Spleen (tissue), 11 donors: ENCODE measurements around the gene BCL11B. TPM values are rescaled to one million over a fixed set of nuclear protein-coding genes. Genes with fewer than 3 reads are reported as not detected.

Experiments used
- DNase-seq: peaks from one replicate; pipeline ENCODE4 v3.0.0-alpha.2; 2020
- H3K27ac ChIP-seq, 8 donors: fragments of 200-600 bp; sonication (generic) in 7 of 8; 1 replicate in 4 of 8; 2 replicates in 4 of 8; pipeline versions ENCODE4 v1.5.0 to v1.8.0; 2016 to 2021; ENCODE audit warnings: inconsistent platforms in 4 of 8, mild to moderate bottlenecking in 4 of 8, moderate library complexity in 1 of 8
- H3K27me3 ChIP-seq, 7 donors: fragments of 200-600 bp; sonication (generic) in 6 of 7; replicated peaks in 1 of 7; 1 replicate in 4 of 7; 2 replicates in 3 of 7; pipeline versions ENCODE4 v1.5.0 to v1.8.0; 2016 to 2021; ENCODE audit warnings: inconsistent platforms in 3 of 7, mild to moderate bottlenecking in 1 of 7
- H3K36me3 ChIP-seq, 6 donors: fragments of 200-600 bp; sonication (generic) in 5 of 6; 1 replicate in 4 of 6; 2 replicates in 2 of 6; pipeline versions ENCODE4 v1.5.0 to v1.8.0; 2016 to 2021; ENCODE audit warnings: inconsistent platforms in 2 of 6
- H3K4me1 ChIP-seq, 6 donors: fragments of 200-600 bp; sonication (generic) in 5 of 6; 1 replicate in 3 of 6; 2 replicates in 3 of 6; pipeline versions ENCODE4 v1.5.0 to v1.8.0; 2016 to 2021; ENCODE audit warnings: inconsistent platforms in 3 of 6
- H3K4me3 ChIP-seq, 8 donors: fragments of 200-600 bp; sonication (generic) in 7 of 8; 1 replicate in 4 of 8; 2 replicates in 4 of 8; pipeline versions ENCODE4 v1.5.0 to v1.8.0; 2016 to 2021; ENCODE audit warnings: inconsistent platforms in 4 of 8, mild to moderate bottlenecking in 4 of 8, moderate library complexity in 2 of 8
- H3K9me3 ChIP-seq, 8 donors: fragments of 200-600 bp; sonication (generic) in 7 of 8; 1 replicate in 4 of 8; 2 replicates in 4 of 8; pipeline versions ENCODE4 v1.5.0 to v1.8.0; 2016 to 2021; ENCODE audit warnings: inconsistent platforms in 4 of 8
- POLR2A ChIP-seq, 3 donors: fragments of 450-650 bp; IDR thresholded peaks; one replicate each; pipeline ENCODE4 v1.5.1; 2017; ENCODE audit warnings: antibody characterized with exemption in 3 of 3, mild to moderate bottlenecking in 1 of 3
- POLR2AphosphoS5 ChIP-seq, 3 donors: sonication (generic); formaldehyde crosslinking; IDR thresholded peaks; one replicate each; pipeline ENCODE4 v1.5.1; 2017; ENCODE audit warnings: antibody characterized with exemption in 3 of 3
- WGBS, 5 donors: extraction: QIAGEN DNeasy Blood & Tissue Kit in 3 of 5; methylation state at CpG; one replicate each; pipeline versions ENCODE4 v1.1.5 to v1.1.7; 2013 to 2018; 5-methylcytosine and 5-hydroxymethylcytosine counted together
- intact Hi-C: fragments of 100-400 bp; cut with DNase I; formaldehyde crosslinking; loops from one replicate; pipeline ENCODE4 v1.15.0; 2023; ENCODE audit warnings: low total_unique reads
- polyA plus RNA-seq, 3 donors: library from polyadenylated mRNA; stranded (reverse); fragments of 200-250 nt; gene quantifications; one replicate each; pipeline ENCODE4 v1.2.1, GENCODE V29; 2013
- total RNA-seq, 7 donors: library from RNA; depleted of rRNA in 3 of 7; stranded (reverse); fragments of >200 nt in 3 of 7; fragmentation: NEBNext Ultra II Directional in 4 of 7; extraction: Animal tissue kit (Norgen Biotek cat#: 25700) in 4 of 7; gene quantifications; one replicate each; pipeline versions ENCODE4 v1.1.0 to v1.2.1, GENCODE V29; 2016 to 2021
- TF ChIP-seq, protein P1 (sequence below), 11 experiments: fragments of 200-600 bp in 7 of 11; fragments of 450-650 bp in 4 of 11; sonication (generic) in 4 of 11; IDR thresholded peaks in 8 of 11; conservative IDR thresholded peaks in 3 of 11; 1 replicate in 7 of 11; 2 replicates in 4 of 11; pipeline versions ENCODE4 v1.4.0 to v1.8.0; 2016 to 2021; ENCODE audit warnings: antibody characterized with exemption in 11 of 11, inconsistent platforms in 4 of 11, mild to moderate bottlenecking in 1 of 11
- donor health status: healthy with polysubstance abuse.
- donor health status: DM: no; HTN: no; CAD: no; lungs with moderate emphysema.
- donor health status: DM: no; HTN: no; CAD: no.
- donor health status: Bipolar disorder and iron deficiency.
- donor health status: healthy.
- donor health status: DM: no; HTN: no; CAD: no.
- donor health status: DM: yes; HTN: yes; CAD: no.

Gene BCL11B
- total and polyA plus RNA-seq, 10 donors, result 0.74 to 21.1 (median 11.4) TPM

- Histone ChIP-seq H3K9me3 (no peaks in the 10 kb centered on the region), H3K36me3 (no peaks in the 10 kb centered on the region), H3K4me3 (peak overlapping the region in 1 of 8 donors; percentile 7), H3K27me3 (no peaks in the 10 kb centered on the region), H3K27ac (peak overlapping the region in 3 of 8 donors; percentile 24 to 57 (median 26)), H3K4me1 (no peaks in the 10 kb centered on the region)
- TF ChIP-seq POLR2A (IDR thresholded peaks at IDR 0.05), result no peak
- WGBS, 5 donors, result 52 to 75% (median 66%) methylated on average over 11 of the region's 11 CpGs
- DNase-seq, result no peak
- intact Hi-C loops, result no loop called here
Measured at GRCh38 chr14:99137001-99137700, 134.8 kb downstream of the BCL11B start.

- no peaks in the 10 kb centered on the region for H3K9me3 ChIP-seq
- no peaks in the 10 kb centered on the region for H3K36me3 ChIP-seq
- H3K4me1 ChIP-seq, result no peaks in the 10 kb centered on the region
- no peaks in the 10 kb centered on the region for H3K27me3 ChIP-seq
- no peak overlapping the region for H3K27ac ChIP-seq
- TF ChIP-seq POLR2A (IDR thresholded peaks at IDR 0.05) (no peak), POLR2AphosphoS5 (IDR thresholded peaks at IDR 0.05) (no peak)
- TF ChIP-seq, protein P1, sequence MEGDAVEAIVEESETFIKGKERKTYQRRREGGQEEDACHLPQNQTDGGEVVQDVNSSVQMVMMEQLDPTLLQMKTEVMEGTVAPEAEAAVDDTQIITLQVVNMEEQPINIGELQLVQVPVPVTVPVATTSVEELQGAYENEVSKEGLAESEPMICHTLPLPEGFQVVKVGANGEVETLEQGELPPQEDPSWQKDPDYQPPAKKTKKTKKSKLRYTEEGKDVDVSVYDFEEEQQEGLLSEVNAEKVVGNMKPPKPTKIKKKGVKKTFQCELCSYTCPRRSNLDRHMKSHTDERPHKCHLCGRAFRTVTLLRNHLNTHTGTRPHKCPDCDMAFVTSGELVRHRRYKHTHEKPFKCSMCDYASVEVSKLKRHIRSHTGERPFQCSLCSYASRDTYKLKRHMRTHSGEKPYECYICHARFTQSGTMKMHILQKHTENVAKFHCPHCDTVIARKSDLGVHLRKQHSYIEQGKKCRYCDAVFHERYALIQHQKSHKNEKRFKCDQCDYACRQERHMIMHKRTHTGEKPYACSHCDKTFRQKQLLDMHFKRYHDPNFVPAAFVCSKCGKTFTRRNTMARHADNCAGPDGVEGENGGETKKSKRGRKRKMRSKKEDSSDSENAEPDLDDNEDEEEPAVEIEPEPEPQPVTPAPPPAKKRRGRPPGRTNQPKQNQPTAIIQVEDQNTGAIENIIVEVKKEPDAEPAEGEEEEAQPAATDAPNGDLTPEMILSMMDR (IDR thresholded peaks at IDR 0.05 in 8 of 11, conservative IDR thresholded peaks at IDR 0.05 in 3 of 11), result no peak
- intact Hi-C loops, result no loop called here
- H3K4me3 ChIP-seq, result no peak overlapping the region
- no peak for DNase-seq
- 86 to 93% (median 90%) methylated on average over 7 of the region's 7 CpGs for WGBS, 5 donors
Measured at GRCh38 chr14:99136401-99136800, 135.6 kb downstream of the BCL11B start.

DNA sequence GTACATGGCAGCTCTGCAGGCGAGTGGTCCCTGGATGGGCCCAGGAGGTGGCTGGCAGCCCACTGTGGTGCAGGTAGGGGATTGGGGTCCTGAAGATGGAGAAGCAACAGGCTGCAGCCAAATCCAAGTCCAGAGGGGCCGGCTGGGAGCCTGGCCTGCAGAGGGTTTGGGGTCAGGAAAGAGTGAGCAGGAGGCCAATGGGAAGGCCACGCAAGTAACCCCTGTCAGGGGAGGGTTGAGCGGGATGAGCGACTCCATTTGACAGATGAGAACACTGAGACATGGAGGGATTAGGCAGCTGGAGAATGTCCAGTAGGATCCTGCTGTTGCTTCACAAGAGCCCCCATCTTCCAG, 136.0 kb downstream of the BCL11B start:
- no peak overlapping the region for H3K27ac ChIP-seq
- intact Hi-C loops, result no loop called here
- H3K4me1 ChIP-seq, result no peaks in the 10 kb centered on the region
- no peaks in the 10 kb centered on the region for H3K9me3 ChIP-seq
- H3K36me3 ChIP-seq, result no peaks in the 10 kb centered on the region
- WGBS, 5 donors, result 88 to 98% (median 93%) methylated on average over 5 of the region's 5 CpGs
- H3K27me3 ChIP-seq, result no peaks in the 10 kb centered on the region
- H3K4me3 ChIP-seq, result no peak overlapping the region
- TF ChIP-seq, protein P1 (IDR thresholded peaks at IDR 0.05 in 8 of 11, conservative IDR thresholded peaks at IDR 0.05 in 3 of 11), result no peak
- TF ChIP-seq POLR2A (IDR thresholded peaks at IDR 0.05) (no peak), POLR2AphosphoS5 (IDR thresholded peaks at IDR 0.05) (no peak)
- no peak for DNase-seq

DNA sequence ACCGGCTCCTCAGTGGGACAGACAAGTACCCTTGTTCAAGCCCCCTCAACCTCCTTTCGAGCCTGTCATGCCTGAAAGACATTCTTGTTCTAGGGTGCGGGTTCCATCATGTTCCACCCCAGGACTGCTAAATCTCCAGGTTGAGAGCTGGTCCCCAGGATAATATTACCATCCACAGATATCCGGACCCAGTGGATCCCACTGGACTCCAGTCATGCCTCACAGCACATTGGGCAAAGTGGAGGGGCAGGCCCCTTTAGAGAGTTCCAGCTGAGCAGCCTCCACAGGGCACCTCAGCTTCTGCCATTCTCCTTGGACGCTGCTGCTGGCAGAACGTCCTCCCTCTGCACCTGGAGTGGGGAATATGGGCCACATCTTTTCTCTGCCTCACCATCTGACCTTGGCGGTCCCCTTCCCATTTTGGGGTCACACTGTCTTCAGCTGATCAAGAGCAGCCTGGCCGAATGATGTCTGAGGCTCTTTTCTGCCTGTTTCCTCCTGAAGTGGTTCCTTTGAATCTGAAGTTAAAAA, 137.4 kb downstream of the BCL11B start:
- Histone ChIP-seq H3K36me3 (no peaks in the 10 kb centered on the region), H3K4me3 (no peak overlapping the region), H3K9me3 (no peaks in the 10 kb centered on the region), H3K27ac (no peak overlapping the region), H3K4me1 (no peaks in the 10 kb centered on the region), H3K27me3 (no peaks in the 10 kb centered on the region)
- TF ChIP-seq POLR2AphosphoS5 (IDR thresholded peaks at IDR 0.05), result no peak
- TF ChIP-seq, protein P1 (IDR thresholded peaks at IDR 0.05 in 8 of 11, conservative IDR thresholded peaks at IDR 0.05 in 3 of 11), result no peak
- intact Hi-C loops, result no loop called here
- DNase-seq, result peak; percentile 50
- 81 to 93% (median 90%) methylated on average over 4 to 8 of the region's 8 CpGs for WGBS, 5 donors
